Epidermal melanocyte (primary cell): ENCODE results near the gene SHC1.

Source experiments
- DNase-seq: peaks from one replicate; pipeline ENCODE4 v3.0.0; 2011; ENCODE audit warnings: low spot score; ENCODE audit not compliant: insufficient read length

SHC1 gene

DNA sequence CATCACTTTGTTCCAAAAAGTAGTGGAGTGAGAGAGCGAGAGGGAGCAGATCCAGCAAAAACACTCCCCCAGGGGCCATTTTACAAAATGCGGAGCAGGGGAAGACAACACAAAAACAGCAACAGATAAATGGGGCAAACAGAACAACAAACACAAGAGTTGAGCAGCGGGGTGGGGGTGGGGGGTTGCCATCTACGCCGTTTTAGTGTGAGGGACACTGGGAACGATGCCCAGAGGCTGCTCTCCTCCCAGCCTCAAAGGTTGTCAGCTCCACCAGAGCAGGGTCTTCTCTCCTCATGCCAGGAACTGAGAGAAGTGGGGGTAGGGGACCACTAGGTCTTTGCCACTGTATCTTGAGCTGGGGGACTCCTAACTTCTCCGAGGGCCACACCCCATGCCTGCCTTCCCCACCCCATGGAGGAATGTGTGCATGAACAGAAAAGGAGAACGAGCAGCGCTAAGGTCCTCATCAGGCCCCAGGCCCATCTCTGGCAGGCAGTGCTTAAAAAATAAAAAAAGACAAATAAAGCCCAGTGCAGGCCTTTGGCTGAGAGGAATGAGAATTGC is 13.4 kb downstream of the SHC1 start:
- no peak for DNase-seq

DNA sequence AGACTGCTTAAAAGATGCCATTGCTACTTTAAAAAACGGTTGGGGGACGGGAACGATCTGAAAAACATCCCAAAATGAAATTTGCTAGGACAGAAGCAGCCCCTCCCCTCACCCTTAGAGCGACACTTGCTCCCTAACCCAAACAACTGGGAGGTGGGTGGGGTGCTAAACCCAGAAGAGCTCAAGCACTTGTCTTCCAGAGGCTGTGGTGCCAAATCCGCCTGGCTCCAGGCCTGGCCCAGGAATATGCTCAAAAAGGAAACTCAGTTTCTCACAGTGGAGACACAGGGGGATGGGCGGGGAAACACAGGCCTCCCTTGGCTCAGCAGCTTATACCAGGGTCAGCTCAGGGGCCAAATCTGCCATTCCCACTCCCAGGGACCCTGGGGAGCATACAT is 14.0 kb downstream of the SHC1 start:
- DNase-seq, result no peak

DNA sequence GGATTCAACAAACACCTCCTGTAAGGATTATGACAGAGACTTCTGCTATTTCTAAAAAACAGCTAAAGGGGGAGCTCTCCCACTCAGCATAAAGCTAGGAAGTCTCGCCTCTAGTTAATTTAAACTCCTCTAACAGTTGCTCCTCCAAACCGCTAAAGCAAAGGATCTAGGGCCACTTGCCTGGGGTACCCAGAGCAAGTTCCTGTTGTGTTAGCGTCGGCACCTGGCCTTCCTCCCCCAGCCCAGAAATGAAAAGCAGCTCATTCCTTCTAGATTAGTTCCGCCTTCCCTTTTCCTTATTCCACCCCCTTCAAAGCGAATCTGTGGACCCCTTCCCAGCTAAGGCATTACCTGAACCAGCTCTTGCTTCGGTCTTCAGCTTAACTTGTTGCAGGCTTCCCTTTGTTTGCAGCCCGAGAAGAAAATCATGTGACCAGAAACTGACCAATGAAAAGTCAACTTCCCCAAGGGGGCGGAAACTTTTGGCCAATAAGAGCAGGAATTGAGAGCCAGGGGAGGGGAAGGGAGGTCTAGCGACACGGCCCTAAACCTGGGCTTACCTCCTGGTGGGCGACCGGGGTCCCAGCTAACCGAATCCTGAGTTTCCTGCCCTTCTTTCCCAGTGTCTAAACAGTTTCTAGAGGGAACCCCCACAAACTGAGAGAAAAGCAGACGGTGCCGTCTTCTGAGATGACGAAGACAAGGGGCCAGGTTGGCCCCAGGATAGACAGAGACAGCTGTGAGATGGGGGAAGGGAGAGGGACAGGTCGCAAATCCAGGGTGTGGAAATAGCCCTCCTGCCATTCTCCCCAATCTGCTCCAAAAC is 14.6 kb downstream of the SHC1 start, which contains the start of gene PBXIP1:
Gene PBXIP1, minus strand, starts transcription at position 382 of the 826 bp plus-strand sequence. CDS start 2,378 bp downstream, outside the sequence.
- DNase-seq, result peak; percentile 99

DNA sequence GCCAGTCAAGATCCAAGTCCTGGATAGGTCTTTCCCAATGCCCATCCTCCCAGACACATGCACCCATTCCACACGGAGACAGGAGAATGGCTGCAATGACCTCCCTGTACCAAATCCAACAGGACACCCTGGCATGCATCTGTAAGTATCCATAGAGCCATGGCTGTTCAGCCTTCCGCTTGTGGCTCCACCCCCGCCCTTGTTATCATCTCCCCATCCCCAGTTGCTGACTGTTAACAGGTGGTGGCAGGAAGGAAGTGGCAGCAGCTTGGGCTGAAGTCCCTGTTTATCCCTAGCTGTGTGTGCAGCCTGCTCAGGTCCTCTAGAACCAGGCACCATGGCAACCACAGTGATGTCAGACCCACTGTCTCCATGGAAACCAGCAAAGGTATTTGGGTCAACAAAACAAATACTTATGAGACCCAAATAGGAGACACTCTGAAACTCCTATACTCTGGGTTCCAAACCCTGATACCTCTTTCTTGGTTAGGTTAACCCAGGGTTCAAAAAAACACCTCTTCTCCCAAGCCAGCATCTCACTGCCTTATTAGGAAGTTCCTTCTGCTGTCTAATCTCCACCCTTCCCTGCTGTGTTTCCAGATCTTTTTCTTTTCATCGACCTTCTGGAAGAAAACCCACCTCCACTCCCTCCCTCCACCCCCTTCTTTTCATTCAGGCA is 15.4 kb downstream of the SHC1 start:
- DNase-seq, result no peak

DNA sequence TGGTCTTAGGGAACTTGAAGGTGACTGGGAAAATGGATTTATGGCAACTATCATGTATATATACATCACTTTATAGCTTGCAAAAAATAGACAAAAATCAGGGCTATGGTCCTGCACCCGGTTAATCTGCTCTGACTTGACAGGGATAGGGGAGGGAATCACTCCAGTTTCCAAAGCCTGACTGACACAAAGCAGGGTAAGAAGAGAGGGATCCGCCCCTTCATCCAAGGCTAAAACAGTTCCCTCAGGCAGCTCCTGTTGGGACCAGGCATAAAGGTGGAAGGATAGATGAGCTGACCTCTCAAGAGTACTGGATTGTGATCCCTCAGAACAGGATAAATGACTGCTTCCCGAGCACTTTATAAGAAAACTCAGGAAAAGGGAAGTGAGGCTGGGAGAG is 16.0 kb downstream of the SHC1 start:
- no peak for DNase-seq

DNA sequence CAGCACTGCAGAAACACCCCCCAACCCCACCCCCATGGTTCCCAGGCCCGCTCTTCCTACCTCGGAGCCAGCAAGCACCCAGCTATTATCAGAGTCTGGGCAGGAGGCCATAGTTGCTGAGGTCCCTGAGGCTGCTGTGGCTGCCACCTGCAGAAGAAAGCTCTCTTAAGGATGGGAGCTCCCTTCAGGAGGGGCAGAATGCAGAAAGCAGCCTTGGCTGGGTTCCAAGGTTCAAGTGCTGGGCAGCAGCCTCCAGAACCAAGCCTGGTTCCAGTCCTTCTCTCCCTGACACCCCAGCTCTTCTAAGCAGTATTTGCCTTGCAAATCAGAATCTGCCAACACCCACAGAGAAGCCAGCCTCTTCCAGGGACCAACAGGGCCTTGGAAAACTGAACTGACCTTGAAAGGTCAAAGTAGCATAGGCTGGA is 16.9 kb downstream of the SHC1 start:
- no peak for DNase-seq

DNA sequence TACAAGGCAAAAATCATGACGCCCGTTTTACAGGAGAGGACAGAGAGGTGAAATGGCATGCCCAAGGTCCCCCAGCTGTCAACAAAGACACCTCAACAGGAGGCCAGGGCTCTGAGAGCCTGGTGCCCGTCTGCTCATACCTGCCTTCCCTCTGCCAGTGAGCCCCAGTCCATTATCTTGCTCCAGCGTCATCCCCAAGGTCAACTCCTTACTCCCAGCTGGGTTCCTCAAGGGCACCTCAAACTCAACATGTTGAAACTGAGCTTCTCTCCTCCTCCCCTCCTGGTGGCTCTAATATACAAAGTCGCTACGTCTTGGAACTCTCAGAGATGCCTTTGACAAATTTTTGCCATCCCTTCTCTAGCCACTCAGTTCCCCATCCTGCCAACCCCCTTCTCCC is 17.9 kb downstream of the SHC1 start:
- no peak for DNase-seq

DNA sequence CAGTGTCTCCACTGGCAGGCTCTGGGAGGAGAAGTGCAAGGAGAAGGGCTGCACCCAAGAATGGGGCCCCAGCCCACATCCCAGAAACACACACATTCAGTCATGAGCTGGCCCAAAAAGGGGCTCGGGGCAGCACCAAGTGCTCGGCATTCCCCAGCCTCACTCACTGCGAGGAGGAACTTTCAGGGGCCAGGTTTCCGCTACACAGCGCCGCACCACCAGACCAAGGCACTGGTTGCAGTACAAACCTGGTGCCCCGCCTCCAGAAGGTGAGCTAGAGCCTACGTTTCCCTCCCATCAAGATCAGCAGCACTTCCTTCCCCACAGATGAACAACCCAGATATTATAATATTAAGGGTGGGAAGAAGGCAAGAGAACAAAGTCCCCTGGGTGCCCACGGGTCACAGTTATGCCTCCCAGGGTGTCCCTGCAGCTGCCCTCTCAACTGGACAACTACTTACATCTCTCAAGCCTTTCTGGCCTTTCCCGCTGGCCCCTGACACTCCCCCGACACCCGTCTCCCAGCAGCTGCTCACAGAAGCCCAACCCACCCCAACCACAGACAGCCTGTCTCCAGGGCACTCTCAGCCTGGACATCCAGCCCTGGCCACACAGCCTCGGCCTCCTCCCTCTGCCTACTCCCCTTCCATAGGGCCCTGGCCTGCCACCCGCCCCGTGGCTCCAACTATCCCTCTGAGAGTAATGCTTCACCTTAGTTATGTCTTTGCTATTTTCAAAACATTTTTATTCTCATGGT is 18.5 kb downstream of the SHC1 start:
- DNase-seq, result no peak

DNA sequence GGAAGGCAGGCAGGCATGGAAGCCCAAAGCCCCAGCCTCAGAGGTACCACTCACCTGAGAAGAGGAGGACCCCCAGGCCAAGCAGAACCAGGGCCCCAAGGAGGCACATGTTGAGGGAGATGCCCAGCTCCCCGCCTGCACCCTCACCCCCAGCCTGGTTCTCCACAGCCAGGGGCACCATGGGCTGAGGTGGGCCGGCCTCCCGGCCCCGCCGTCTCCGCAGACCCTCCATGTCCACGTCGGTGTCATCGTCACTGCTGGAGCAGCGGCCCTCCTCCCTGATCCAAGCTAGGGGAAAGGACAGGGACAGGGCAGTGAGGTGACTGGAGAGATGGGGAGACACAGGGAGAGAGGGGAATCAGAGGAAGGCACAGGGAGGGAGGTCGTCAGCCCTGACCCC is 22.5 kb downstream of the SHC1 start:
- DNase-seq, result no peak

DNA sequence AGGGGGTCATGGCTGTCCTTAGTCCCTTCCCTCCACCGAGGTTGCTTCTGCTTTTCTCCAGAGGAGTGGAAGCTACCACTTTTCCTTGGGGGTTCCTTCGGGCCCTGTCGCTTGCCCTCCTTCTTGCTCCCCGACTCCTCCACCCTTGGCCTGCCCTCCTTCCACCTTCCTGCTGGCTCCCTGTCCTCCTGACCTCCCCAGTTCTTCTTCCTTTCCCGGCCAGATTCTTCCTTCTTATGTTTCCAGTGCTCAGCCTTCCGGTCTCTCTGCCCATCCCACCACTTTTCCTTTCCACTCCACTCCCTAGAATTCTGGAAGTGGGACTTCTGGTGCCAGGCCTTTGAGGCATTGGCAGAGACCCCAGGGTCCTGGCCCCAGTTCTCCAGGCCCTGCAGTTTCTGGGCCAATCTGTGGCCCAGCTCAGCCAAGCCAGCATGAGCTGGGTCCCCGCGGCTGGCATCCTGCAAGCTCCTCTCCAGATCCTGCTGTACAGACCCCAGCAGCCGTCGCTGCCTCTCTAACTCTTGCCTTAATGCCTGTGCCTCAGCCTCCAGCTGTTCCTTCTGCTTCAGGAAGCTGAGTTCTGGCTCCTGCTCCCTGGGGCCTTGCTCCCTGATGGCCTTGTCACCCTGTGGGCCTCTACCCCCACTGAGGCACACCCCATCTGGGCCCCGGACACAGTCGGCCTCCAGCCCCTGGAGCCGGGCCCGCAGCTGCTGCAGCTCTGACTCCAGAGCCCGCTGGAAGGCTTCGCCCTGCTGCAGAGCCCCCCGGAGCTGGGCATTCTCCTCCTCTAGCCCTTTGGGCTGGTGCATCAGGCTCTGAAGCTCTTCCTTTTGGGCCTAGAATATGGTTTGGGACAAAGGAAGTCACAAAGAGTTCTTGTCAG is 24.3 kb downstream of the SHC1 start:
- DNase-seq, result no peak

DNA sequence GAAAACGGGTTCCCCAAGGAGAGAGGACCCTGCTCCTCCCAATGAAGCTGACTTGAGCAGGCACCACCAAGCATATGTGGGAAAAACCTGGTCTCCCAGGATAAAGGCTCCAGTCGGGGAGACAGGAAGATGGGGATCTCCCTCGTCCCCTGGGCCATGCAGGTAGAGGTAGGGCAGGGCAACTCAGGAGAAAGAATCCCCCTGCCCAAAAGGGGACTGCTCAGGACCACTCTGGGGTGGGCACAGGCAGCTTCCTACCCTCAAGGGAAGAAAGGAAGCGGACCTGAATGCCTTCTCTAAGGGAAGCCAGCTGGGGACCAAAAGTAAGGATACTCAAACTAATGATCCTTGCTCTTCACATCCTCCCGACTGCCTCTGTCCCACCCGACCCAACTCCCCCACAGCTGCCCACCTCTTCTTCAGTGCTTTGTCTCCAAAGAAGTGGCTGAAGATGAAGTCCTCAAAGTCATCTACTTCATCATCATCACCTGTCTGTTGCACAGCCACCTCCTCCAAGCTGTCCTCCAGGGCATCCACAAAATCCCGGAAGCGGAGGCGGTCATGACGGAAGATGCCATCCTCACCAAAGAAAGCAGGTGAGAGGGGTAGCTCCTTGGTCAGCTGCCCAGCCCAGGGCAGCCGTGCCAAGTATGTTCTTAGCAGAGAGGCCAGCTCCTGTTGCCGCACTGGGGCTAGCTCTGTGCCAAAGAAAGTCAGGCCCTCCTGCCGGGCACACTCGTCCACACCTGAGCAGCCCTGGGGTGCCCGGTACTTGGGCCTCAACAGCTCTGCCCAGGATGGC is 25.2 kb downstream of the SHC1 start:
- DNase-seq, result no peak

DNA sequence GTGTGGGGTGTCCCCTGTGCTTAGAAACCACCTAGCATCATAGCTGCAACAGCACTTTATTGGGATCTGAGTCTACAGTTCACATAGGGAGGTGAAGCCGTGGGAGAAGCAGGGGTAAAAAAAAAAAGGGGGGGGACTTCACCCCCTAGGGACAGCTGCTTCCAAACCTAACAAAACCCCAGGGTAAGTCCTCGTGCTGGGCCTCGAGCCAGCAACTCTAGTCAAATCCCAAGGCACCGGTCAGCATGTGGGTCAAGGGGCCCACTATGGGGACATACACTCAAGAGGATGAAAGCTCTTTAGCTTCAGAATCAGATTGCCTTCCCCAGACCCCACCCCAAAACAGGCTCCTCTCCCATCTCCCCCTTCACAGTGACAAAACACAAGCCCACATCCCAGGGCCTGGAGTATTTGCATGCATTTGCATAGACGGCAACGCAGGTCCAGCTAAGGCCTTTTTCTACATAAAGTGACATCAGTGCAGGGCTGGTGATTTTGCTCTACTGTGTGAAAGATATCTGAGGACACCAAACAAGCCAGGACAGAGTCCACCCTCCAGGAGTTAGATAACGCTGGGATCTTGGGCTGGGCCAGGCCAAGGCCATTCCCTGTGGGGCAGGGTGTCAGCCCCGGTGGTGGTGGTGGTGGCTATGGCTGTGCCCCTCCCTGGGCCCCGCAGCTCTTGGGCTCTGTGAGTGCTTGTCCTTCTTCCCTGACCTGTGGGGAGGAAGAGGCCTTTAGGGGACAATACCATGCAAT is 26.0 kb downstream of the SHC1 start:
- no peak for DNase-seq

DNA sequence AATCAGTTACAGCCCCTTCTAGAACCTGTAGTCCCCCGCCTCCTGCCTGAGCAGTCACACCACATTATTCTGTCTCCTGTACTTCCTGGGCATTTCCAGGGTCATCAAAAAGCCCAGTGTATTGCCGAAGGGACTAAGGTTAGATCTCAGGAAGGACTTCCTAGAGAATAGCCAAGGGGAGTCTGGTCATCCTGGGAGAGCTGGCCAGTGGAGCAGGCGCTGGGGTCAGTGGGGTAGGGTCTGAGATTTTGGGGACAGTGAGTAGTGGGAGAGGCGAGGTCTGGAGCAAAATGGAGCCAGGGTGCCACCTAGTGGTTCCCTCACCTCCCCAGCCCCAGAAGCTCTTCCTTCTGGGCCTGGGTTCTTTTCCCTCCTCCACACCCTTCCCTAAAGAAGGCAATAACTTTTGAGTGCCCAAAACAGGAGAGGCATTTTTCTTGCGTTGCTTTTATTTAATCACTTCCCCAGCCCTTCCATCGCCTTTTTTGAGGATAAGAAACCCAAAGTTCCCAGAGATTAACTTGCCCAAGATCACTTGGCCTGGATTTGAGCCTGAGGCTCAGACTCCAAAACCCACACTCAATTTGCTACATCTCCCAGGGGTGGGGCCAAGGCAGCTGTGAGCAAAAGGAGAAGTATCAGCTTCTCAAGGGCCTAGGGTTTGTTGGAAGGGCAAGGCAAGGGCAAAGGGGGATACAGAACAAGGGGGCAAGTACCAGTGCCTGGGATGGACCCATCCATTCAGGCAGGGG is 26.7 kb downstream of the SHC1 start:
- DNase-seq, result peak; percentile 53

DNA sequence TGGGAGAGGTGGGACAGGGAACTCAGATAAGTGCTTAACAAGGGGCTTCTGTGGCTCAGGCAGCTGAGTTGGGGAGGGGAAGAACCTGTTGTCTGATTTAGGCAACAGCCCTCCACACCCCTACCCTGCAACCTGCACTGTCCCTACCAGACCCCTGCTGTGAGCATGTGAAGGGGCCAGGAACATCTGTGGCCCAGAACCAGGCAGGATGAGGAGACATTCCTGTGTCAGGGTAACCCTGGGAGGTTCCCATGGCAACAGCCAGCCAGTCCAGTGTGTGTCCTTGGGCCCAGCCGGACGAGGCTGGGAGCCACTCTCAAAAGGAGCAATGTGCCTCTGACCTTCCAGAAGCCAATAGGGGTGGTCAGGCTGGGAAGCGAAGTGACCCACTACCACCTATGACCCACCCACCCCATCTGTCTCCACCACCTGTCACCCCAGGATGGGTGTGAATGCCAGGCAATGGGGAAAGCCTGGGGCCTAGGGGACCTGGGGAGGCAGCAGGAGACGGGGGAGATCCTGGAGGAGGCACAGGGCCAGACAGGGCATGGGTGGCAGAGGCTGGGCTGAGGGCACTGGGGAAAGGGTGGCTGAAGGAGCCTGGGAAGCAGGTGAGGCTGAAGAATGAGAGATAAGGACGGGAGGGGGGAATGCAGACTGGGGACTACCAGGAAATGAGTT is 29.1 kb downstream of the SHC1 start:
- DNase-seq, result no peak

DNA sequence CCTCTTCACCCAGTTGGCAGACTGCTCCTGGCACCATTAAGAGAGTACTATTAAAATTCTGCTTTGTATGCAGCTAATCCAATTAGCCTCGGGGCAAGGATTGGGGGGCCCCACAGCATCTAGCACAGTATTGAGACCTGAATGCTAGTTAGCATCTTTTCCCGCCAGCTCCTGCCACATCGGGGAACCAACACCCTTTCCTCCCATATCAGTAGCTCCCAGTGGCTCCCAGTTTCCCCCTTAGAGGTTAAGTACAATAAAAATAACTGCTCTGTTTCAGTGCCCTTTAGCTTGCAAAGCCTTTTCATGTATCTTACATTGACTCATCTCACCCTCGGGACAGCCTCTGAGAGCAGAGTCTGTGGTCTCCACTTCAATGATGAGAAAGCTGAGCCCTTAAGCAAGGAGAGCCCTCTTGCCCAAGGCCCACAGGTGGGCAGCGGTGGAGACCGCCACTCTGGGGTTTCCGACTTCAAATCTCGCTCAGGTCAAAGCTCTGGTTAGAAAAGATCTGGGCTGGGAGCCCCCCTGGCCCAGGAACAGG is 29.8 kb downstream of the SHC1 start:
- DNase-seq, result no peak

DNA sequence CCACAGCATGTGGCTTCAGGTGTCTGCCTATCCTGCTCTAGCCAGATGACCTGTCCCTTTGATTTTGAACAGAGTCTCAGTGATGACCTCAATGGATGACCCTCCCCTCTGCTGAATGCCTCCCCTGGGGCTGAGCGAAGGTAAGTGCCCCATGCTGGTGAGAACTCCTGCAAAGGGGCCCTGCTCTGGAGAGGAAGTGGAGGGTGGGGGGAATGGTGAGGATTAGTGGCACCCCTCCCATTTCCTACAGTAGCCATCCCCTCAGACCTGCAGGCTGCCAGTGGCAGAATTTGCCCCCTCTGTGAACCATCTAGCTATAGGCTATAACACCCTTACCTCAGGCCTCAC is 30.4 kb downstream of the SHC1 start:
- DNase-seq, result no peak

DNA sequence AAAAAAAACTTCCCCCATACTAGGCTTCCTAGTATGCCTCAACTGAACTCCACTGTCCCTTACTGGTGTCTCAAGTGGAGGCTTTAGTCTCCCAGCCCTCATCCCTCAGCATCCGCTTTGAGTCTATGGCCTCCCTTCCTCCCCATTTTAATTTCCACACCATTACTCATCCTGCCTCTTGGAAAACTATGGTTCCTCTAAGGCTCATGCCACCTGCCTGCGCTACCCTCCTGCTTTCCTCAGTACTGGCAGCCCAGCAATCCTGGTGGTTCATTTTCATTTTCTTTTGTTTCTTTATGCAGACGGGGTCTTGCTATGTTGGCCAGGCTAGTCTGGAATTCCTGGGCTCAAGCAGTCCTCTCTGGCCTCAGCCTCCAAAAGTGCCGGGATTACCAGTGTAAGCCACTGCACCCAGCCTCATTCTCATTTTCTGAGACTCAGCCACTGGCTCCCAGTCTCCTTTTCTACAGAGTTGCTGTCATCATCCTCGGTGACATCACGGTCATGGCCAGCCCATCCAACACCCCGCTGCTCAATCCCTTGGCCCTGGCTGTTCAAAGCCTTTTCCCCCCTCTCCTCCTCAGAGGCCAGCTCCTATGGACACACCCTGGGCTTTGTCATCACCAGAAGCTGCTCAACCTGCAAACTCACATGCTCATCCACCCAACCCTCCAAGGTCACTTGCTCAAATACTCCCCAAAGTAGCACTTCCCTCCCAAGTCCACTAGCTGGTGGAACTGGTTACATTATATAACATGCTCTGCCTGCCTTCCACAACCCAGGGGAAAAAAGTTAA is 31.7 kb downstream of the SHC1 start:
- no peak for DNase-seq
